Prostate gland (tissue), 2 donors: Measurements from ENCODE around the gene PGPEP1.

ENCODE experiments used
- CTCF ChIP-seq, 4 experiments: fragments of 200-600 bp in 2 of 4; fragments of 450-650 bp in 2 of 4; sonication (generic) in 2 of 4; IDR thresholded peaks; 1 replicate in 3 of 4; 2 replicates in 1 of 4; pipeline ENCODE4 v1.5.1; 2016 to 2019; ENCODE audit warnings: antibody characterized with exemption in 4 of 4, mild to moderate bottlenecking in 2 of 4, moderate library complexity in 2 of 4
- POLR2A ChIP-seq: fragments of 450-650 bp; IDR thresholded peaks from one replicate; pipeline ENCODE4 v1.6.1; 2016; ENCODE audit warnings: antibody characterized with exemption, mild to moderate bottlenecking
- POLR2AphosphoS5 ChIP-seq: sonication (generic); formaldehyde crosslinking; IDR thresholded peaks from one replicate; pipeline ENCODE4 v1.6.1; 2017; ENCODE audit warnings: antibody characterized with exemption

DNA sequence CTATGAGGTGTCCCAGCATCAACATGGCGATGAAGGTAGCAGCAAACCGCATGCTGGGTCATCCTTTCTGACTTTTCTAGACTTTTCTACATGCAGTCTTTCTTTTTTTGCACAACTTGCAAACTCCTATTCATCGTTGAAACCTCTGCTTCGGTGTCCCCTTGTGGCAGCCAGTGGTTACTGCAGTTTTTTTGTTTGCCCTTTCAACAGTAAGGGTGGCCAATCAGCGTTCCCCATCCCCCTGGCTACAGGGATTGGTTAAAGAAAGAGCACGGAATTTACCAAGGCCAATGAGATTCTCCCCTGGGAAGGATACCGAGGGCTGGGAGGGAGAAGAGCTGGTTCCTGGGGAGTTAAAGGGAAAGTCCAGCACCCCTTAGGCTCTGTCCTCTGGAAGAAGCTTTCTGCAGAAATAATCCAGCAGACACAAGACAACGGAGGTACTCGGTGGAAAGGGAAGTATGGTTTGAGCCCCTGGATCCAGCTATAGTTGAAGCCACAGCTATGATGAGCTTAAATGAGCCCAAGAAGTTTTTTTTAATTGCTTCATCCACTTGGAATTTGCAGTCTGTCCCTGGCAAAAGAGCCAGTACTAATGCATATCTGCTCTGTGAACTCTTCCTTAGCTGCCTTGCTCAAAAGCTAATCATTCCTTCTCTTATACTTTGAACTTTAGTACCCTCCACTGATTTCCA, 11.9 kb upstream of the PGPEP1 start:
- TF ChIP-seq POLR2AphosphoS5 (peak; percentile 100), CTCF (IDR thresholded peaks at IDR 0.05) (peak; percentile 97 to 100 (median 98)), POLR2A (peak; percentile 77)
